HL-60/S4 treated with retinoic acid at 250 ng/mL for 4 days and 3 days (cell line): Measurements from ENCODE around the gene CYP1A1.

ENCODE experiments used
- in situ Hi-C: fragments of 300-500 bp; cut with MboI; formaldehyde crosslinking; loops from 2 replicates; pipeline ENCODE4 v1.7.0; 2022; ENCODE audit warnings: low sequenced_read_pairs

Gene CYP1A1

GRCh38 chr15:74725225-74725774 is at the start of gene CYP1A1:
Gene CYP1A1 (minus strand): TSS chr15:74725528. CDS start chr15:74723097, 2,431 bp downstream.
- in situ Hi-C loops: no loop called here

GRCh38 chr15:74773731-74774252 is 48.5 kb upstream of the CYP1A1 start:
- in situ Hi-C loops: loop anchor here (25.0 kb wide), 2 partner anchors 136 to 386 kb away; no protein-coding TSS in a partner anchor

- in situ Hi-C loops: loop anchor here (25.0 kb wide), 2 partner anchors 136 to 386 kb away; no protein-coding TSS in a partner anchor
Observed at GRCh38 chr15:74773329-74773728, 48.0 kb upstream of the CYP1A1 start.

GRCh38 chr15:74770211-74770903 is 45.0 kb upstream of the CYP1A1 start:
- in situ Hi-C loops: loop anchor here (25.0 kb wide), 2 partner anchors 133 to 383 kb away; no protein-coding TSS in a partner anchor

- in situ Hi-C loops: loop anchor here (25.0 kb wide), 2 partner anchors 132 to 382 kb away; no protein-coding TSS in a partner anchor
Observed at GRCh38 chr15:74769463-74770025, 44.2 kb upstream of the CYP1A1 start.

GRCh38 chr15:74768771-74769342 is 43.5 kb upstream of the CYP1A1 start:
- in situ Hi-C loops: loop anchor here (25.0 kb wide), 2 partner anchors 132 to 382 kb away; no protein-coding TSS in a partner anchor

GRCh38 chr15:74768099-74768770 is 42.9 kb upstream of the CYP1A1 start:
- in situ Hi-C loops: loop anchor here (25.0 kb wide), 2 partner anchors 131 to 381 kb away; no protein-coding TSS in a partner anchor

GRCh38 chr15:74767167-74768098 is 42.1 kb upstream of the CYP1A1 start:
- in situ Hi-C loops: loop anchor here (25.0 kb wide), 2 partner anchors 130 to 380 kb away; no protein-coding TSS in a partner anchor

- in situ Hi-C loops: loop anchor here (25.0 kb wide), 2 partner anchors 126 to 376 kb away; no protein-coding TSS in a partner anchor
Observed at GRCh38 chr15:74763416-74763815, 38.1 kb upstream of the CYP1A1 start.

- in situ Hi-C loops: loop anchor here (25.0 kb wide), 2 partner anchors 125 to 375 kb away; no protein-coding TSS in a partner anchor
Observed at GRCh38 chr15:74762791-74763150, 37.4 kb upstream of the CYP1A1 start.

- in situ Hi-C loops: loop anchor here (25.0 kb wide), 2 partner anchors 121 to 371 kb away; no protein-coding TSS in a partner anchor
Observed at GRCh38 chr15:74758736-74759135, 33.4 kb upstream of the CYP1A1 start.

- in situ Hi-C loops: loop anchor here (25.0 kb wide), 2 partner anchors 117 to 367 kb away; no protein-coding TSS in a partner anchor
Observed at GRCh38 chr15:74754593-74755215, 29.4 kb upstream of the CYP1A1 start.

GRCh38 chr15:74752531-74752930 is 27.2 kb upstream of the CYP1A1 start:
- in situ Hi-C loops: loop anchor here (25.0 kb wide), 2 partner anchors 115 to 365 kb away; no protein-coding TSS in a partner anchor

- in situ Hi-C loops: loop anchor here (25.0 kb wide), 2 partner anchors 115 to 365 kb away; no protein-coding TSS in a partner anchor
Observed at GRCh38 chr15:74752011-74752410, 26.7 kb upstream of the CYP1A1 start.

- in situ Hi-C loops: loop anchor here (25.0 kb wide), 2 partner anchors 113 to 363 kb away; no protein-coding TSS in a partner anchor
Observed at GRCh38 chr15:74750751-74751150, 25.4 kb upstream of the CYP1A1 start.

GRCh38 chr15:74749832-74750231 is 24.5 kb upstream of the CYP1A1 start:
- in situ Hi-C loops: loop anchor here (25.0 kb wide), 2 partner anchors 113 to 363 kb away; no protein-coding TSS in a partner anchor

GRCh38 chr15:74748322-74748946 is 23.1 kb upstream of the CYP1A1 start, which contains the start of gene CYP1A2:
Gene CYP1A2 (plus strand): TSS chr15:74748845. CDS start chr15:74749739, 894 bp downstream.
- in situ Hi-C loops: no loop called here

GRCh38 chr15:74746389-74746788 is 21.1 kb upstream of the CYP1A1 start:
- in situ Hi-C loops: no loop called here
